Astrocyte of the cerebellum (primary cell): ENCODE measurements around the gene LRRTM4.

Source experiments
- DNase-seq: peaks from one replicate; pipeline ENCODE4 v3.0.0-alpha.2; 2011; ENCODE audit warnings: low read depth
- H3K4me3 ChIP-seq: 2 replicates; pipeline ENCODE4 v1.5.1; 2011; ENCODE audit warnings: mild to moderate bottlenecking, low read depth, low read length, moderate library complexity
- CTCF ChIP-seq: IDR thresholded peaks from 2 replicates; pipeline ENCODE4 v1.5.1; 2012; ENCODE audit warnings: low read length, low read depth, moderate library complexity, mild to moderate bottlenecking; ENCODE audit errors: missing control alignments
- in situ Hi-C: cut with HindIII; loops from 2 replicates; pipeline ENCODE4 v1.10.0; 2017; ENCODE audit warnings: low sequenced_read_pairs

LRRTM4 gene

GRCh38 chr2:76984359-76984758 is 537.8 kb downstream of the LRRTM4 start:
- in situ Hi-C loops: no loop called here
- TF ChIP-seq CTCF: no peak
- DNase-seq: no peak
- no peak overlapping the region for H3K4me3 ChIP-seq

GRCh38 chr2:76980067-76980787 is 541.9 kb downstream of the LRRTM4 start:
- H3K4me3 ChIP-seq: no peak overlapping the region
- TF ChIP-seq CTCF: no peak
- DNase-seq: no peak
- in situ Hi-C loops: no loop called here

DNA sequence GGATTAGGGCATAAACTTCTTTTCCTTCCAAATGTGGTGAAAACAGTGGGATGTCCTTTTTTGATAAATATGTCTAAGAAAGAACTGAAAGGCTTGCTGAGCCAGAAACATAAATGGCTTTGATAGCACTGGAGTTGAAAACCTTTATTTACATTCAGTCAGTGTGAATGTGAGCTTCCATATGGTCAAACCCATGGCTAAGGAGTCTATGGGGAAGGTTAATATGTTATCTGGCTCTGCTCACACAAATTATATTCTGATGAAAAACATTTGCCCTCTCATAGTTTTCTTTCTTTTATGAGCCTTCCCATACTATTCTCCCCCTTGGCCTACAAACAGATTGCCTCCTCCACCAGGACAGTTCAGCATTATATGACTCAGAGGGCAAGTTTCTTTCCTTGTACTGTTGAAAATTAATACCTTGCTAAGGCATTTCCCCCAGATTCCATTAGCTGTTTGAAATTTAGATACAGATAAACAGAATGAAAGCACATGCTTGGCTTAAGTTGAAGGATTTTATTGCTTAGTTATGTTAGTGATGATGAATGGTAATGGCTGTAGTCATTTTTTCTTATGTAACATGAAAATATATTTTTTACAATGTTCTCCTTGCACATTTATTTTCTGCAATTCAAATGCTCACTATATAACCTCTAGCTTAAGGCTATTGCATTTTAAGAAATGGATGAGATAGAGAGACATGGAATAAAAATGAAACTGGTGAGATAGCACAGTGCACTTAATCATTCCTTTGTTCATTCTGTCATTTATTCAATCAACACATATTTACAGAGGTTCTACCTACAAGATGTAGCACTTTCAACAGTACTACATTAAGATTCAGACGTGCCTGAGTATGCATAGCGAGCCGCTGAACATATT is 544.1 kb downstream of the LRRTM4 start:
- in situ Hi-C loops: no loop called here
- H3K4me3 ChIP-seq: no peak overlapping the region
- no peak for TF ChIP-seq CTCF
- no peak for DNase-seq

GRCh38 chr2:76975752-76976151 is 546.4 kb downstream of the LRRTM4 start:
- TF ChIP-seq CTCF: no peak
- no peak overlapping the region for H3K4me3 ChIP-seq
- DNase-seq: no peak
- in situ Hi-C loops: no loop called here

- H3K4me3 ChIP-seq: no peak overlapping the region
- no peak for DNase-seq
- in situ Hi-C loops: no loop called here
- no peak for TF ChIP-seq CTCF
Observed at GRCh38 chr2:76973610-76974009, 548.6 kb downstream of the LRRTM4 start.

GRCh38 chr2:76965772-76966171 is 556.4 kb downstream of the LRRTM4 start:
- DNase-seq: no peak
- no peak for TF ChIP-seq CTCF
- in situ Hi-C loops: no loop called here
- H3K4me3 ChIP-seq: no peak overlapping the region
